ENCODE measurements around the gene PMFBP1. TPM values are rescaled to one million over a fixed set of nuclear protein-coding genes. Genes with fewer than 3 reads are reported as not detected.

Gene PMFBP1
- total and polyA plus RNA-seq, 2 donors (not counting 1 experiment from before 2014, with no cell fraction given), result 1.2 to 9.5 TPM

DNA sequence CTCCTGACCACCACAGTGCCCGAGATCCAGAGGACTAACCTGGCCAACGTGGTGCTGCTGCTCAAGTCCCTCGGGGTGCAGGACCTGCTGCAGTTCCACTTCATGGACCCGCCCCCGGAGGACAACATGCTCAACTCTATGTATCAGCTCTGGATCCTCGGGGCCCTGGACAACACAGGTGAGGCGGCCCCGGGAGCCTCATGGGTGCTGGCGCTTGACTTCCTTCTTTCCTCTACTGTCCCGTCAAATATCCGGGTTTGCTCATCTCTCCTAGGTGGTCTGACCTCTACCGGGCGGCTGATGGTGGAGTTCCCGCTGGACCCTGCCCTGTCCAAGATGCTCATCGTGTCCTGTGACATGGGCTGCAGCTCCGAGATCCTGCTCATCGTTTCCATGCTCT lies 64.6 kb downstream of the PMFBP1 start:
- CTCF ChIA-PET, result no interaction called here
- Histone ChIP-seq H3K27me3 (replicated peaks in 1 of 4; ENCODE audit: control extremely low read depth in 1 of 4, control insufficient read depth in 3 of 4, insufficient read depth in 4 of 4, low read length in 3 of 4) (no peaks in the 10 kb centered on the region), H3K36me3 (replicated peaks in 1 of 2; ENCODE audit: control extremely low read depth in 1 of 2, control insufficient read depth in 1 of 2, extremely low read depth in 1 of 2, insufficient read depth in 2 of 2, low read length in 1 of 2) (peaks cover 2 to 93% of the 10 kb centered on the region in 2 experiments), H4K20me1 (ENCODE audit: control insufficient read depth, insufficient read depth, low read length, poor library complexity, severe bottlenecking) (peaks cover 3% of the 10 kb centered on the region), H3K4me2 (replicated peaks; ENCODE audit: low read depth, low read length, poor library complexity, severe bottlenecking) (no peak overlapping the region), H2AFZ (ENCODE audit: insufficient read depth, low read depth, low read length, poor library complexity, severe bottlenecking) (no peak overlapping the region), H3K4me3 (ENCODE audit: control extremely low read depth in 1 of 5, extremely low read depth in 1 of 5, insufficient read depth in 1 of 5, low read depth in 2 of 5, low read length in 4 of 5) (no peak overlapping the region), H3K27ac (ENCODE audit: low read length in 2 of 2) (no peak overlapping the region), H3K9me3 (ENCODE audit: control extremely low read depth in 1 of 3, control insufficient read depth in 2 of 3, insufficient read depth in 1 of 3, low read length in 2 of 3) (no peaks in the 10 kb centered on the region), H3K4me1 (ENCODE audit: control insufficient read depth in 2 of 2, insufficient read depth in 2 of 2, low read length in 2 of 2) (peaks cover 0 to under 1% of the 10 kb centered on the region in 2 donors), H3K9ac (ENCODE audit: low read length) (no peak overlapping the region), H3K79me2 (ENCODE audit: control insufficient read depth, insufficient read depth, low read length) (no peaks in the 10 kb centered on the region)
- Mint-ChIP-seq H3K27ac (no peak overlapping the region), H3K4me3 (no peak overlapping the region), H3K4me1 (peaks cover 4% of the 10 kb centered on the region), H3K27me3 (no peaks in the 10 kb centered on the region), H3K9me3 (ENCODE audit: insufficient read depth) (no peaks in the 10 kb centered on the region)
- ATAC-seq (ENCODE audit: low read depth) (no peak), DNase-seq (no peak)
- intact Hi-C loops (cut with micrococcal nuclease), result no loop called here
- 97% methylated on average over 17 of the region's 17 CpGs for WGBS (ENCODE audit: insufficient coverage)
- POLR2A ChIA-PET, result no interaction called here
- TF ChIP-seq EZH2 (IDR thresholded peaks at IDR 0.05; ENCODE audit: borderline replicate concordance, insufficient read depth, low read depth, low read length, poor library complexity, severe bottlenecking), result no peak
- TF ChIP-seq, protein P1, sequence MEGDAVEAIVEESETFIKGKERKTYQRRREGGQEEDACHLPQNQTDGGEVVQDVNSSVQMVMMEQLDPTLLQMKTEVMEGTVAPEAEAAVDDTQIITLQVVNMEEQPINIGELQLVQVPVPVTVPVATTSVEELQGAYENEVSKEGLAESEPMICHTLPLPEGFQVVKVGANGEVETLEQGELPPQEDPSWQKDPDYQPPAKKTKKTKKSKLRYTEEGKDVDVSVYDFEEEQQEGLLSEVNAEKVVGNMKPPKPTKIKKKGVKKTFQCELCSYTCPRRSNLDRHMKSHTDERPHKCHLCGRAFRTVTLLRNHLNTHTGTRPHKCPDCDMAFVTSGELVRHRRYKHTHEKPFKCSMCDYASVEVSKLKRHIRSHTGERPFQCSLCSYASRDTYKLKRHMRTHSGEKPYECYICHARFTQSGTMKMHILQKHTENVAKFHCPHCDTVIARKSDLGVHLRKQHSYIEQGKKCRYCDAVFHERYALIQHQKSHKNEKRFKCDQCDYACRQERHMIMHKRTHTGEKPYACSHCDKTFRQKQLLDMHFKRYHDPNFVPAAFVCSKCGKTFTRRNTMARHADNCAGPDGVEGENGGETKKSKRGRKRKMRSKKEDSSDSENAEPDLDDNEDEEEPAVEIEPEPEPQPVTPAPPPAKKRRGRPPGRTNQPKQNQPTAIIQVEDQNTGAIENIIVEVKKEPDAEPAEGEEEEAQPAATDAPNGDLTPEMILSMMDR (IDR thresholded peaks at IDR 0.05), result no peak

DNA sequence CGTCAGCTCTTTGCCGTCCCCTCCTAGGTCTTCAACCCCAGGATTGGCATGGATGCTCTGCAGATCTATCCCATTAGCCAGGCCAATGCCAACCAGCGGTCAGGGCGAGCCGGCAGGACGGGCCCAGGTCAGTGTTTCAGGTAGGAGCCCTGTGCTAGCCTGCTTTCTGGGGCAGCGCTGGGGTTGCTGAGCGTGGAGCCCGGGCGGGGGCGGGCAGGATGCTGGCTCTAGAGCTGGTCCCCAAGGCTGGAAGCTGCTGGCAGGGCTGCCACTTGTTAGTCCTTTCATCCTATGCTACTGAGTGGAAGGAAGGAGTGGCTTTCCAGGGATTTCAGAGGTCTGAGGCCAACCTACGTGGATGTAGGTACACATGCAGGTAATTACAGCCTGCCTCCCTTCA lies 66.0 kb downstream of the PMFBP1 start:
- Histone ChIP-seq H3K36me3 (replicated peaks in 1 of 2; ENCODE audit: control extremely low read depth in 1 of 2, control insufficient read depth in 1 of 2, extremely low read depth in 1 of 2, insufficient read depth in 2 of 2, low read length in 1 of 2) (peaks cover 2 to 96% of the 10 kb centered on the region in 2 experiments), H3K9me3 (ENCODE audit: control extremely low read depth in 1 of 3, control insufficient read depth in 2 of 3, insufficient read depth in 1 of 3, low read length in 2 of 3) (no peaks in the 10 kb centered on the region), H3K79me2 (ENCODE audit: control insufficient read depth, insufficient read depth, low read length) (no peaks in the 10 kb centered on the region), H3K27ac (ENCODE audit: low read length in 2 of 2) (no peak overlapping the region), H4K20me1 (ENCODE audit: control insufficient read depth, insufficient read depth, low read length, poor library complexity, severe bottlenecking) (peaks cover 4% of the 10 kb centered on the region), H3K27me3 (replicated peaks in 1 of 4; ENCODE audit: control extremely low read depth in 1 of 4, control insufficient read depth in 3 of 4, insufficient read depth in 4 of 4, low read length in 3 of 4) (no peaks in the 10 kb centered on the region), H3K9ac (ENCODE audit: low read length) (no peak overlapping the region), H2AFZ (ENCODE audit: insufficient read depth, low read depth, low read length, poor library complexity, severe bottlenecking) (no peak overlapping the region), H3K4me1 (ENCODE audit: control insufficient read depth in 2 of 2, insufficient read depth in 2 of 2, low read length in 2 of 2) (peaks cover 5 to 9% of the 10 kb centered on the region in 2 donors), H3K4me2 (replicated peaks; ENCODE audit: low read depth, low read length, poor library complexity, severe bottlenecking) (no peak overlapping the region), H3K4me3 (ENCODE audit: control extremely low read depth in 1 of 5, extremely low read depth in 1 of 5, insufficient read depth in 1 of 5, low read depth in 2 of 5, low read length in 4 of 5) (no peak overlapping the region)
- POLR2A ChIA-PET, result no interaction called here
- peaks cover 15% of the 10 kb centered on the region for H3K4me1 Mint-ChIP-seq
- no peak overlapping the region for H3K4me3 Mint-ChIP-seq
- CTCF ChIA-PET, result no interaction called here
- no peak for DNase-seq
- intact Hi-C loops (cut with micrococcal nuclease), result no loop called here
- H3K27ac Mint-ChIP-seq, result no peak overlapping the region
- TF ChIP-seq EZH2 (IDR thresholded peaks at IDR 0.05; ENCODE audit: borderline replicate concordance, insufficient read depth, low read depth, low read length, poor library complexity, severe bottlenecking), result no peak
- TF ChIP-seq, protein P1 (IDR thresholded peaks at IDR 0.05), result no peak
- no peaks in the 10 kb centered on the region for H3K9me3 Mint-ChIP-seq (ENCODE audit: insufficient read depth)
- H3K27me3 Mint-ChIP-seq, result no peaks in the 10 kb centered on the region
- ATAC-seq (ENCODE audit: low read depth), result no peak
- 97% methylated on average over 11 of the region's 12 CpGs for WGBS (ENCODE audit: insufficient coverage)
